Osteocyte (in vitro differentiated cells): ENCODE data around the gene MTSS2. TPM values are rescaled to one million over a fixed set of nuclear protein-coding genes. Genes with fewer than 3 reads are reported as not detected.

Source experiments
- DNase-seq: peaks from one replicate; pipeline ENCODE4 v3.0.0; 2021; ENCODE audit warnings: mixed read lengths; ENCODE audit not compliant: unreplicated experiment; ENCODE audit errors: extremely low spot score
- H3K27ac Mint-ChIP-seq: one replicate; pipeline ENCODE4 v1.8.0; 2021; ENCODE audit warnings: mild to moderate bottlenecking, mixed read lengths; ENCODE audit not compliant: unreplicated experiment
- H3K27me3 Mint-ChIP-seq: one replicate; pipeline ENCODE4 v1.8.0; 2021; ENCODE audit warnings: mixed read lengths; ENCODE audit not compliant: unreplicated experiment
- H3K36me3 Mint-ChIP-seq: one replicate; pipeline ENCODE4 v1.8.0; 2021; ENCODE audit warnings: mixed read lengths; ENCODE audit not compliant: unreplicated experiment
- H3K4me1 Mint-ChIP-seq: one replicate; pipeline ENCODE4 v1.8.0; 2021; ENCODE audit warnings: mixed read lengths; ENCODE audit not compliant: unreplicated experiment
- H3K4me3 Mint-ChIP-seq: one replicate; pipeline ENCODE4 v1.8.0; 2021; ENCODE audit warnings: mild to moderate bottlenecking, moderate library complexity, mixed read lengths; ENCODE audit not compliant: unreplicated experiment
- H3K9me3 Mint-ChIP-seq: one replicate; pipeline ENCODE4 v1.8.0; 2021; ENCODE audit warnings: mixed read lengths; ENCODE audit not compliant: unreplicated experiment
- total RNA-seq: library from RNA; stranded (reverse); gene quantifications from 2 replicates; pipeline ENCODE4 v1.2.1, GENCODE V29; 2021
- TF ChIP-seq, protein P1 (sequence below): fragments of 200-600 bp; sonication (generic); IDR thresholded peaks from 2 replicates; pipeline ENCODE4 v1.5.0; 2021; ENCODE audit warnings: antibody characterized with exemption, mild to moderate bottlenecking, moderate library complexity

MTSS2 gene
- total RNA-seq, 1 donor from 2014 or later = 156 TPM

DNA sequence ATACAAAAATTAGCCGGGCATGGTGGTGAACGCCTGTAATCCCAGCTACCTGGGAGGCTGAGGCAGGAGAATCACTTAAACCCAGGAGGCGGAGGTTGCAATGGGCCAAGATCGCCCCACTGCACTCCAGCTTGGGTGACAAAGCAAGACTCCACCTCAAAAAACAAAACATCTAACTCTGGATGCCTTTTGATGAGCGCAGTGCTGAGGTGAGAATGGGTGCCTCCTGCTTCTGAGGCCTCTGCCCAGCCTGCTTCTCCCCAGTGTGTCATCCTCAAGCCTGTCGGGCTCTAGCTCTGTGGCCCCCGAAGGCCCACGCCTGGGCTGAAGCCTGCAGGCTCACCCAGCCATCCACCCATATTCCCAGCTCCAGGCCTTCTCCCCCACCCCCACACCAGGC, 10.5 kb upstream of the MTSS2 start:
- H3K36me3 Mint-ChIP-seq = peaks cover 3% of the 10 kb centered on the region
- H3K9me3 Mint-ChIP-seq = no peaks in the 10 kb centered on the region
- DNase-seq = no peak
- H3K27me3 Mint-ChIP-seq = no peaks in the 10 kb centered on the region
- H3K4me3 Mint-ChIP-seq = no peak overlapping the region
- H3K4me1 Mint-ChIP-seq = peaks cover 99% of the 10 kb centered on the region
- peak overlapping the region; percentile 98 for H3K27ac Mint-ChIP-seq
- TF ChIP-seq, protein P1, sequence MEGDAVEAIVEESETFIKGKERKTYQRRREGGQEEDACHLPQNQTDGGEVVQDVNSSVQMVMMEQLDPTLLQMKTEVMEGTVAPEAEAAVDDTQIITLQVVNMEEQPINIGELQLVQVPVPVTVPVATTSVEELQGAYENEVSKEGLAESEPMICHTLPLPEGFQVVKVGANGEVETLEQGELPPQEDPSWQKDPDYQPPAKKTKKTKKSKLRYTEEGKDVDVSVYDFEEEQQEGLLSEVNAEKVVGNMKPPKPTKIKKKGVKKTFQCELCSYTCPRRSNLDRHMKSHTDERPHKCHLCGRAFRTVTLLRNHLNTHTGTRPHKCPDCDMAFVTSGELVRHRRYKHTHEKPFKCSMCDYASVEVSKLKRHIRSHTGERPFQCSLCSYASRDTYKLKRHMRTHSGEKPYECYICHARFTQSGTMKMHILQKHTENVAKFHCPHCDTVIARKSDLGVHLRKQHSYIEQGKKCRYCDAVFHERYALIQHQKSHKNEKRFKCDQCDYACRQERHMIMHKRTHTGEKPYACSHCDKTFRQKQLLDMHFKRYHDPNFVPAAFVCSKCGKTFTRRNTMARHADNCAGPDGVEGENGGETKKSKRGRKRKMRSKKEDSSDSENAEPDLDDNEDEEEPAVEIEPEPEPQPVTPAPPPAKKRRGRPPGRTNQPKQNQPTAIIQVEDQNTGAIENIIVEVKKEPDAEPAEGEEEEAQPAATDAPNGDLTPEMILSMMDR = no peak

GRCh38 chr16:70695331-70696070, 9.6 kb upstream of the MTSS2 start:
- Mint-ChIP-seq H3K27me3 (no peaks in the 10 kb centered on the region), H3K27ac (peak overlapping the region; percentile 98), H3K36me3 (peaks cover 3% of the 10 kb centered on the region), H3K9me3 (no peaks in the 10 kb centered on the region), H3K4me3 (no peak overlapping the region), H3K4me1 (peaks cover 99% of the 10 kb centered on the region)
- DNase-seq = no peak
- TF ChIP-seq, protein P1 = peak; percentile 14

- Mint-ChIP-seq H3K4me1 (peaks cover 99% of the 10 kb centered on the region), H3K9me3 (no peaks in the 10 kb centered on the region), H3K4me3 (no peak overlapping the region), H3K27me3 (no peaks in the 10 kb centered on the region), H3K27ac (peak overlapping the region; percentile 98), H3K36me3 (peaks cover 3% of the 10 kb centered on the region)
- no peak for DNase-seq
- TF ChIP-seq, protein P1 = no peak
These were observed 9.0 kb upstream of the MTSS2 start for GRCh38 chr16:70694868-70695218.

- TF ChIP-seq, protein P1 = no peak
- Mint-ChIP-seq H3K27ac (peak overlapping the region; percentile 98), H3K36me3 (peaks cover 3% of the 10 kb centered on the region), H3K9me3 (no peaks in the 10 kb centered on the region), H3K4me3 (no peak overlapping the region), H3K27me3 (no peaks in the 10 kb centered on the region), H3K4me1 (peaks cover 94% of the 10 kb centered on the region)
- DNase-seq = no peak
These were observed 8.4 kb upstream of the MTSS2 start for GRCh38 chr16:70694088-70694867.
